Keratinocyte (primary cell): Measurements from ENCODE around the gene ERBB4. TPM values are rescaled to one million over a fixed set of nuclear protein-coding genes. Genes with fewer than 3 reads are reported as not detected.
"Not testable (repeated sequence)": the region's sequence is repeated elsewhere in the genome, so short reads cannot be mapped to it uniquely, and the experiment has no call there.

Experiments
- DNase-seq: peaks from one replicate; pipeline ENCODE4 v3.0.0-alpha.2; 2011; ENCODE audit warnings: low read depth, missing footprints, low spot score
- FAIRE-seq: peaks from 2 replicates; lab custom pipeline; 2011; peaks lifted over from hg19 to GRCh38; lab: Jason Lieb, UNC
- H2AFZ ChIP-seq: 2 replicates; pipeline ENCODE4 v1.6.0; 2012; ENCODE audit warnings: low read length, control low read depth, inconsistent platforms; ENCODE audit not compliant: control insufficient read depth
- H3K27ac ChIP-seq: 2 replicates; pipeline ENCODE4 v1.5.1; 2011; ENCODE audit warnings: low read length; ENCODE audit not compliant: control insufficient read depth, insufficient read depth
- H3K27me3 ChIP-seq: 3 replicates; pipeline ENCODE4 v1.6.0; 2011; ENCODE audit warnings: low read length; ENCODE audit not compliant: control insufficient read depth, insufficient read depth; ENCODE audit errors: extremely low read depth
- H3K36me3 ChIP-seq, 2 experiments: 2 replicates in 1 of 2; 3 replicates in 1 of 2; pipeline ENCODE4 v1.5.1; 2011; ENCODE audit warnings: low read length in 2 of 2, mild to moderate bottlenecking in 1 of 2; ENCODE audit not compliant: control insufficient read depth in 2 of 2, insufficient read depth in 2 of 2; ENCODE audit errors: extremely low read depth in 1 of 2
- H3K4me1 ChIP-seq: 3 replicates; pipeline ENCODE4 v1.5.1; 2011; ENCODE audit warnings: low read length; ENCODE audit not compliant: control insufficient read depth, insufficient read depth; ENCODE audit errors: extremely low read depth
- H3K4me2 ChIP-seq: 3 replicates; pipeline ENCODE4 v1.6.0; 2011; ENCODE audit warnings: low read depth, low read length; ENCODE audit not compliant: control insufficient read depth, insufficient read depth; ENCODE audit errors: extremely low read depth
- H3K4me3 ChIP-seq, 3 experiments: fragments of 200-600 bp in 1 of 3; sonication (generic) in 1 of 3; 2 replicates in 2 of 3; 3 replicates in 1 of 3; pipeline ENCODE4 v1.5.1; 2011 to 2016; ENCODE audit warnings: low read length in 3 of 3, mild to moderate bottlenecking in 3 of 3, control low read depth in 2 of 3, inconsistent platforms in 1 of 3, low read depth in 1 of 3, mixed read lengths in 1 of 3, mixed run types in 1 of 3, moderate library complexity in 1 of 3; ENCODE audit not compliant: control insufficient read depth in 2 of 3, insufficient read depth in 2 of 3; ENCODE audit errors: extremely low read depth in 1 of 3
- H3K79me2 ChIP-seq: 2 replicates; pipeline ENCODE4 v1.6.0; 2012; ENCODE audit warnings: low read length; ENCODE audit not compliant: control insufficient read depth, insufficient read depth
- H3K9ac ChIP-seq: 3 replicates; pipeline ENCODE4 v1.6.0; 2011; ENCODE audit warnings: low read length; ENCODE audit not compliant: control insufficient read depth, insufficient read depth; ENCODE audit errors: extremely low read depth
- H3K9me1 ChIP-seq: 3 replicates; pipeline ENCODE4 v1.6.0; 2011; ENCODE audit warnings: low read length; ENCODE audit not compliant: control insufficient read depth, insufficient read depth; ENCODE audit errors: extremely low read depth
- H3K9me3 ChIP-seq: 2 replicates; pipeline ENCODE4 v1.5.1; 2012; ENCODE audit warnings: low read depth, low read length; ENCODE audit not compliant: control insufficient read depth
- H4K20me1 ChIP-seq: 3 replicates; pipeline ENCODE4 v1.6.0; 2011; ENCODE audit warnings: low read length; ENCODE audit not compliant: control insufficient read depth, insufficient read depth; ENCODE audit errors: extremely low read depth
- CTCF ChIP-seq, 3 experiments: IDR thresholded peaks in 1 of 3; conservative IDR thresholded peaks in 1 of 3; optimal IDR thresholded peaks in 1 of 3; 2 replicates in 2 of 3; 3 replicates in 1 of 3; pipeline versions ENCODE3 to v1.5.1; 2011; ENCODE audit warnings: low read length in 3 of 3, mild to moderate bottlenecking in 3 of 3, moderate library complexity in 2 of 3, control low read depth in 1 of 3, inconsistent platforms in 1 of 3; ENCODE audit not compliant: insufficient read depth in 2 of 3; ENCODE audit errors: extremely low read depth in 1 of 3
- EZH2 ChIP-seq: IDR thresholded peaks from one replicate; pipeline ENCODE4 v1.6.1; 2012; ENCODE audit warnings: inconsistent platforms, mild to moderate bottlenecking, low read length, moderate library complexity
- dilution Hi-C: fragments of 300-500 bp; cut with MboI; formaldehyde crosslinking; loops from one replicate; pipeline ENCODE4 v1.7.0; 2020; ENCODE audit warnings: low sequenced_read_pairs; ENCODE audit not compliant: extremely low pct_ligation_motif_present
- polyA plus RNA-seq, 5 experiments: library from polyadenylated mRNA; depleted of rRNA in 3 of 5; stranded (reverse) in 3 of 5; stranded (forward) in 1 of 5; unstranded in 1 of 5; fragments of >200 nt; gene quantifications; 1 replicate in 1 of 5; 2 replicates in 3 of 5; 3 replicates in 1 of 5; pipeline versions ENCODE4 v1.2.1 to v1.2.3, GENCODE V29; 2011 to 2012; ENCODE audit warnings: missing spikeins in 2 of 5, low read depth in 1 of 5, low replicate concordance in 1 of 5

Gene ERBB4
- polyA plus RNA-seq, 1 donor (not counting 4 experiments of a cell fraction or from before 2014, with no cell fraction given), result 0.01 TPM

GRCh38 chr2:211598238-211598637 is 940.4 kb downstream of the ERBB4 start:
- Histone ChIP-seq H3K27me3 (no peaks in the 10 kb centered on the region), H3K9me3 (no peaks in the 10 kb centered on the region), H2AFZ (no peak overlapping the region), H3K9me1 (no peaks in the 10 kb centered on the region), H3K27ac (no peak overlapping the region), H3K9ac (no peak overlapping the region), H4K20me1 (no peaks in the 10 kb centered on the region), H3K4me2 (no peak overlapping the region), H3K36me3 (no peaks in the 10 kb centered on the region), H3K79me2 (no peaks in the 10 kb centered on the region), H3K4me1 (no peaks in the 10 kb centered on the region), H3K4me3 (no peak overlapping the region)
- dilution Hi-C loops, result no loop called here
- TF ChIP-seq CTCF (optimal IDR thresholded peaks at IDR 0.05 in 1 of 3, IDR thresholded peaks at IDR 0.05 in 1 of 3, conservative IDR thresholded peaks at IDR 0.05 in 1 of 3; ENCODE audit: extremely low read depth in 1 of 3, insufficient read depth in 2 of 3, low read length in 3 of 3) (no peak), EZH2 (no peak)
- FAIRE-seq (no peak), DNase-seq (no peak)

- H3K27me3 ChIP-seq, DNase-seq, H3K4me2 ChIP-seq, H3K27ac ChIP-seq, H4K20me1 ChIP-seq, H3K9ac ChIP-seq, H3K9me1 ChIP-seq, H3K9me3 ChIP-seq, H3K4me1 ChIP-seq, H3K36me3 ChIP-seq, H3K79me2 ChIP-seq, dilution Hi-C loops, H3K4me3 ChIP-seq, FAIRE-seq, H2AFZ ChIP-seq: not testable (repeated sequence)
Observed at GRCh38 chr2:211592006-211592405, 946.6 kb downstream of the ERBB4 start.

- H3K27ac ChIP-seq, result no peak overlapping the region
Observed at GRCh38 chr2:211591426-211591825, 947.2 kb downstream of the ERBB4 start.

More at GRCh38 chr2:211591426-211591825, 947.2 kb downstream of the ERBB4 start:
- no peaks in the 10 kb centered on the region for H3K4me1 ChIP-seq
- H3K27me3 ChIP-seq, result no peaks in the 10 kb centered on the region
- no peak for DNase-seq
- H3K9me3 ChIP-seq, result no peaks in the 10 kb centered on the region
- dilution Hi-C loops, result no loop called here
- H3K36me3 ChIP-seq, result no peaks in the 10 kb centered on the region
- H3K9me1 ChIP-seq, result no peaks in the 10 kb centered on the region
- no peak overlapping the region for H3K4me3 ChIP-seq
- no peaks in the 10 kb centered on the region for H4K20me1 ChIP-seq
- no peak overlapping the region for H2AFZ ChIP-seq
- FAIRE-seq, result no peak
- no peak overlapping the region for H3K4me2 ChIP-seq
- no peak for TF ChIP-seq CTCF (optimal IDR thresholded peaks at IDR 0.05 in 1 of 3, IDR thresholded peaks at IDR 0.05 in 1 of 3, conservative IDR thresholded peaks at IDR 0.05 in 1 of 3; ENCODE audit: extremely low read depth in 1 of 3, insufficient read depth in 2 of 3, low read length in 3 of 3)
- no peaks in the 10 kb centered on the region for H3K79me2 ChIP-seq
- no peak overlapping the region for H3K9ac ChIP-seq
